ENCODE results near the gene TRIO. TPM values are rescaled to one million over a fixed set of nuclear protein-coding genes. Genes with fewer than 3 reads are reported as not detected.

Gene TRIO
- polyA plus RNA-seq, 1 of the 3 experiments (the other 2 are of a cell fraction): 229 TPM

DNA sequence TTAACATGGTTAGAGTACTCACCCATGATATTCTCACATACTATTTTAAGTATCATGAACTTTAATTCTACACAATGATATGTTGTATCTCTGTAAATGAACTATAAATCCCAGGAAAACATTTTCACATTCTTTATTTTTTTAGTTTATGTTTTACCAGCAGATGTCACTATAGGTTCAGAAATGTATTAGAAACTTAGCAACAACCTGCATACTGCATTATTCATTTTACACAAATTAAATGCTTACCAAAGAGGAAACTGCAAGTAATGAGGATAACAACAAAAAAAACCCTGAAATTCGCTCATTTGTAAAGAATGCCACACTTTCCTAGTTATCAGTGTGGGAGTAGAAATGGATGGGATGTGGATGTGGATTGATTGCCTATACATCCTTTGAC, 221.0 kb downstream of the TRIO start:
- H4K20me1 ChIP-seq (ENCODE audit: insufficient read depth): peaks cover 20% of the 10 kb centered on the region
- 77% methylated on average over 1 of the region's 1 CpG for WGBS (ENCODE audit: low lambda C conversion rate)

DNA sequence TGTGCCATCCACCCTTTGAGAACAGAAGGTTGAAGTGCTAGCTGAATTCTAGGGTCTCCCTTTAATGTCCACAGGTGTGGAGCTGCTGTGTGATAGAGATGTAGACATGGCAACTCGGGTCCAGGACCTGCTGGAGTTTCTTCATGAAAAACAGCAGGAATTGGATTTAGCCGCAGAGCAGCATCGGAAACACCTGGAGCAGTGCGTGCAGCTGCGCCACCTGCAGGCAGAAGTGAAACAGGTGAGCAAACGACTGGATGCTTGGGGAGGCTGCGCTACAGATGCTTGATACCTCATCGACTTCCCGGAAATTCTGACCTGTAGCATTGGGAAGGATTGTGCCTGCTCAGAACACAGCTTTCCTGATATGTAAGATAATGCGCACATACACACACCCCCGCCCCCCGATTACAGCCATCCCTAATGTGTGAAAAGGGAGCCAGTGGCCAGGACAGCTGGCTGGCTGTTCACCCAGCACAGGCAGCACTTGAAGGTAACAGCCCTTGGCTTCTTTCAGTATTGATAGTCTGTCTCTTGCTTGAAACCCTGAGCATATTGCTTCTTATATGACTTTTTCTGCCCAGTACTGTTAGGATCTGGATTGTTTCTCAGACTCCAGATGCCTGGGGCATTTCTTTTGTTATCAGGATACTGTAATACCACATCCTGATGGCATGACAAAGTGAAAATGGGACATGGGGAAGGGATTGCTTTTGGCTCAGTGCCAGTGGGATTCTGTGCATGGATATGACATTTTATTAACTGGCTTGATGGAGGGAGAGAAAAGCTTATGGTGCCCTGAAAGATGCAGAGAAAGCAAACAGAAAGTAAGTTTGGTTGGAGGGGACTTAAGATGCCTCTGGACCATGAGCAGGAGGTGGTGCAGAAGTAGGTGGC, 221.7 kb downstream of the TRIO start:
- Histone ChIP-seq H3K9me2 (no peaks in the 10 kb centered on the region), H3K79me2 (ENCODE audit: insufficient read depth) (peaks cover 65% of the 10 kb centered on the region; the same call in 1 of the 2 replicates), H3K27me3 (ENCODE audit: insufficient read depth) (no peaks in the 10 kb centered on the region), H3K4me3 (ENCODE audit: low read depth in 2 of 2, low read length in 1 of 2) (no peak overlapping the region), H4K20me1 (ENCODE audit: insufficient read depth) (peaks cover 20% of the 10 kb centered on the region), H3K4me2 (no peak overlapping the region), H3K9ac (no peak overlapping the region), H2AFZ (ENCODE audit: low read depth) (no peak overlapping the region), H3K27ac (ENCODE audit: low read depth in 2 of 2, low read length in 1 of 2) (peak overlapping the region in 1 of 2 experiments; percentile 28; a peak in 1 of 4 replicates), H3K36me3 (replicated peaks in 1 of 2; ENCODE audit: control insufficient read depth in 1 of 2, insufficient read depth in 2 of 2, low read length in 1 of 2) (peaks cover 83 to 89% of the 10 kb centered on the region in 2 experiments), H3K9me3 (no peaks in the 10 kb centered on the region), H3F3A (replicated peaks; ENCODE audit: insufficient read depth) (peaks cover 24% of the 10 kb centered on the region), H3K4me1 (ENCODE audit: control insufficient read depth in 1 of 2, insufficient read depth in 2 of 2, low read depth in 1 of 2, low read length in 1 of 2) (peaks cover 0 to 11% of the 10 kb centered on the region in 2 experiments; a peak in 2 of 4 replicates)
- POLR2A ChIA-PET: no interaction called here
- no peak for TF ChIP-seq MAX (IDR thresholded peaks at IDR 0.05; ENCODE audit: low read depth)
- TF ChIP-seq MXI1 (IDR thresholded peaks at IDR 0.05; ENCODE audit: low read depth, low read length): no peak
- TF ChIP-seq, protein P1, sequence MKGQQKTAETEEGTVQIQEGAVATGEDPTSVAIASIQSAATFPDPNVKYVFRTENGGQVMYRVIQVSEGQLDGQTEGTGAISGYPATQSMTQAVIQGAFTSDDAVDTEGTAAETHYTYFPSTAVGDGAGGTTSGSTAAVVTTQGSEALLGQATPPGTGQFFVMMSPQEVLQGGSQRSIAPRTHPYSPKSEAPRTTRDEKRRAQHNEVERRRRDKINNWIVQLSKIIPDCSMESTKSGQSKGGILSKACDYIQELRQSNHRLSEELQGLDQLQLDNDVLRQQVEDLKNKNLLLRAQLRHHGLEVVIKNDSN (IDR thresholded peaks at IDR 0.05; ENCODE audit: borderline replicate concordance, low read depth): no peak
- TF ChIP-seq MEF2A (IDR thresholded peaks at IDR 0.05; ENCODE audit: borderline replicate concordance, low read depth): no peak
- TF ChIP-seq, protein P2, sequence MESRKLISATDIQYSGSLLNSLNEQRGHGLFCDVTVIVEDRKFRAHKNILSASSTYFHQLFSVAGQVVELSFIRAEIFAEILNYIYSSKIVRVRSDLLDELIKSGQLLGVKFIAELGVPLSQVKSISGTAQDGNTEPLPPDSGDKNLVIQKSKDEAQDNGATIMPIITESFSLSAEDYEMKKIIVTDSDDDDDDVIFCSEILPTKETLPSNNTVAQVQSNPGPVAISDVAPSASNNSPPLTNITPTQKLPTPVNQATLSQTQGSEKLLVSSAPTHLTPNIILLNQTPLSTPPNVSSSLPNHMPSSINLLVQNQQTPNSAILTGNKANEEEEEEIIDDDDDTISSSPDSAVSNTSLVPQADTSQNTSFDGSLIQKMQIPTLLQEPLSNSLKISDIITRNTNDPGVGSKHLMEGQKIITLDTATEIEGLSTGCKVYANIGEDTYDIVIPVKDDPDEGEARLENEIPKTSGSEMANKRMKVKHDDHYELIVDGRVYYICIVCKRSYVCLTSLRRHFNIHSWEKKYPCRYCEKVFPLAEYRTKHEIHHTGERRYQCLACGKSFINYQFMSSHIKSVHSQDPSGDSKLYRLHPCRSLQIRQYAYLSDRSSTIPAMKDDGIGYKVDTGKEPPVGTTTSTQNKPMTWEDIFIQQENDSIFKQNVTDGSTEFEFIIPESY (IDR thresholded peaks at IDR 0.05; ENCODE audit: borderline replicate concordance, low read depth): no peak
- no peak for TF ChIP-seq NRF1 (IDR thresholded peaks at IDR 0.05; ENCODE audit: low read depth, low read length)
- peak; percentile 34; the same call in 1 of the 2 replicates for TF ChIP-seq SMC3 (IDR thresholded peaks at IDR 0.05; ENCODE audit: low read depth, low read length)
- no peak for TF ChIP-seq FOXJ3 (CRISPR knock-in tag; IDR thresholded peaks at IDR 0.05)
- TF ChIP-seq, protein P3, sequence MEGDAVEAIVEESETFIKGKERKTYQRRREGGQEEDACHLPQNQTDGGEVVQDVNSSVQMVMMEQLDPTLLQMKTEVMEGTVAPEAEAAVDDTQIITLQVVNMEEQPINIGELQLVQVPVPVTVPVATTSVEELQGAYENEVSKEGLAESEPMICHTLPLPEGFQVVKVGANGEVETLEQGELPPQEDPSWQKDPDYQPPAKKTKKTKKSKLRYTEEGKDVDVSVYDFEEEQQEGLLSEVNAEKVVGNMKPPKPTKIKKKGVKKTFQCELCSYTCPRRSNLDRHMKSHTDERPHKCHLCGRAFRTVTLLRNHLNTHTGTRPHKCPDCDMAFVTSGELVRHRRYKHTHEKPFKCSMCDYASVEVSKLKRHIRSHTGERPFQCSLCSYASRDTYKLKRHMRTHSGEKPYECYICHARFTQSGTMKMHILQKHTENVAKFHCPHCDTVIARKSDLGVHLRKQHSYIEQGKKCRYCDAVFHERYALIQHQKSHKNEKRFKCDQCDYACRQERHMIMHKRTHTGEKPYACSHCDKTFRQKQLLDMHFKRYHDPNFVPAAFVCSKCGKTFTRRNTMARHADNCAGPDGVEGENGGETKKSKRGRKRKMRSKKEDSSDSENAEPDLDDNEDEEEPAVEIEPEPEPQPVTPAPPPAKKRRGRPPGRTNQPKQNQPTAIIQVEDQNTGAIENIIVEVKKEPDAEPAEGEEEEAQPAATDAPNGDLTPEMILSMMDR (IDR thresholded peaks at IDR 0.05): peak; percentile 60
- peak; percentile 42; the same call in 1 of the 2 replicates for TF ChIP-seq NFIC (IDR thresholded peaks at IDR 0.05; ENCODE audit: borderline replicate concordance)
- peak; percentile 59 for DNase-seq
- 91% methylated on average over 12 of the region's 12 CpGs for WGBS (ENCODE audit: low lambda C conversion rate)
- CTCF ChIA-PET: interaction anchor here (0.7 to 13.4 kb wide), 53 partner anchors 9 to 394 kb away, joined by 3 to 168 read pairs (median 4); no protein-coding TSS in a partner anchor

More for the DNA sequence above, 221.0 kb downstream of the TRIO start:
- Histone ChIP-seq H3K36me3 (replicated peaks in 1 of 2; ENCODE audit: control insufficient read depth in 1 of 2, insufficient read depth in 2 of 2, low read length in 1 of 2) (peaks cover 83 to 87% of the 10 kb centered on the region in 2 experiments), H3K4me1 (ENCODE audit: control insufficient read depth in 1 of 2, insufficient read depth in 2 of 2, low read depth in 1 of 2, low read length in 1 of 2) (peaks cover 0 to 15% of the 10 kb centered on the region in 2 experiments; a peak in 2 of 4 replicates), H3K9me2 (no peaks in the 10 kb centered on the region), H3K27ac (ENCODE audit: low read depth in 2 of 2, low read length in 1 of 2) (no peak overlapping the region; a peak in 1 of 4 replicates), H3F3A (replicated peaks; ENCODE audit: insufficient read depth) (peaks cover 24% of the 10 kb centered on the region), H3K27me3 (ENCODE audit: insufficient read depth) (no peaks in the 10 kb centered on the region), H3K4me2 (no peak overlapping the region), H2AFZ (ENCODE audit: low read depth) (no peak overlapping the region), H3K9ac (no peak overlapping the region), H3K9me3 (no peaks in the 10 kb centered on the region), H3K4me3 (ENCODE audit: low read depth in 2 of 2, low read length in 1 of 2) (no peak overlapping the region), H3K79me2 (ENCODE audit: insufficient read depth) (peaks cover 70% of the 10 kb centered on the region; the same call in 1 of the 2 replicates)
- peak; percentile 41 for DNase-seq
- CTCF ChIA-PET: interaction anchor here (0.7 to 13.4 kb wide), 47 partner anchors 9 to 393 kb away, joined by 3 to 168 read pairs (median 4); no protein-coding TSS in a partner anchor
- no peak for TF ChIP-seq MXI1 (IDR thresholded peaks at IDR 0.05; ENCODE audit: low read depth, low read length)
- TF ChIP-seq, protein P3 (IDR thresholded peaks at IDR 0.05): peak; percentile 38
- TF ChIP-seq SMC3 (IDR thresholded peaks at IDR 0.05; ENCODE audit: low read depth, low read length): peak; percentile 33; the same call in 1 of the 2 replicates
- peak; percentile 68 for TF ChIP-seq RAD21 (IDR thresholded peaks at IDR 0.05; ENCODE audit: low read length)
- POLR2A ChIA-PET: no interaction called here
